ENCODE results near the gene CLCN6. TPM values are rescaled to one million over a fixed set of nuclear protein-coding genes. Genes with fewer than 3 reads are reported as not detected.
A peak's percentile ranks its signal among the peaks of the same experiment; 100 is the strongest.

Gene CLCN6
- total RNA-seq, 1 donor from 2014 or later: 56.3 TPM

GRCh38 chr1:11880911-11881748 is 75.1 kb downstream of the CLCN6 start:
- peak overlapping the region; percentile 38 for H3K27ac Mint-ChIP-seq (ENCODE audit: unreplicated experiment)
- no peak for DNase-seq (ENCODE audit: low read depth, low spot score)
- peaks cover 16% of the 10 kb centered on the region for H3K4me1 Mint-ChIP-seq
- H3K4me3 Mint-ChIP-seq: no peak overlapping the region
- H3K9me3 Mint-ChIP-seq: no peaks in the 10 kb centered on the region
- peaks cover 2% of the 10 kb centered on the region for H3K27me3 Mint-ChIP-seq (ENCODE audit: low read depth)
- H3K36me3 Mint-ChIP-seq (ENCODE audit: low read depth): no peaks in the 10 kb centered on the region
- no peak for TF ChIP-seq CTCF (conservative IDR thresholded peaks at IDR 0.05)

- DNase-seq (ENCODE audit: low read depth, low spot score): no peak
- H3K27ac Mint-ChIP-seq (ENCODE audit: unreplicated experiment): peak overlapping the region; percentile 38
Measured at GRCh38 chr1:11881749-11882441, 75.9 kb downstream of the CLCN6 start.

GRCh38 chr1:11882814-11883538 is 77.0 kb downstream of the CLCN6 start:
- H3K27ac Mint-ChIP-seq (ENCODE audit: unreplicated experiment): no peak overlapping the region
- H3K36me3 Mint-ChIP-seq (ENCODE audit: low read depth): no peaks in the 10 kb centered on the region
- H3K9me3 Mint-ChIP-seq: no peaks in the 10 kb centered on the region
- TF ChIP-seq CTCF (conservative IDR thresholded peaks at IDR 0.05): no peak
- peaks cover 16% of the 10 kb centered on the region for H3K4me1 Mint-ChIP-seq
- DNase-seq (ENCODE audit: low read depth, low spot score): no peak
- H3K4me3 Mint-ChIP-seq: no peak overlapping the region
- no peaks in the 10 kb centered on the region for H3K27me3 Mint-ChIP-seq (ENCODE audit: low read depth)

More at GRCh38 chr1:11881749-11882441, 75.9 kb downstream of the CLCN6 start:
- Mint-ChIP-seq H3K4me3 (no peak overlapping the region), H3K4me1 (peaks cover 16% of the 10 kb centered on the region), H3K36me3 (ENCODE audit: low read depth) (no peaks in the 10 kb centered on the region), H3K9me3 (no peaks in the 10 kb centered on the region), H3K27me3 (ENCODE audit: low read depth) (peaks cover 2% of the 10 kb centered on the region)
- no peak for TF ChIP-seq CTCF (conservative IDR thresholded peaks at IDR 0.05)

GRCh38 chr1:11885916-11886315 is 79.9 kb downstream of the CLCN6 start:
- no peak for TF ChIP-seq CTCF (conservative IDR thresholded peaks at IDR 0.05)
- H3K36me3 Mint-ChIP-seq (ENCODE audit: low read depth): no peaks in the 10 kb centered on the region
- no peak overlapping the region for H3K4me3 Mint-ChIP-seq
- H3K9me3 Mint-ChIP-seq: no peaks in the 10 kb centered on the region
- no peak for DNase-seq (ENCODE audit: low read depth, low spot score)
- H3K27ac Mint-ChIP-seq (ENCODE audit: unreplicated experiment): no peak overlapping the region
- peaks cover 13% of the 10 kb centered on the region for H3K4me1 Mint-ChIP-seq
- H3K27me3 Mint-ChIP-seq (ENCODE audit: low read depth): peaks cover 2% of the 10 kb centered on the region

- H3K27me3 Mint-ChIP-seq (ENCODE audit: low read depth): peaks cover 2% of the 10 kb centered on the region
- DNase-seq (ENCODE audit: low read depth, low spot score): no peak
- no peaks in the 10 kb centered on the region for H3K9me3 Mint-ChIP-seq
- H3K27ac Mint-ChIP-seq (ENCODE audit: unreplicated experiment): no peak overlapping the region
- H3K4me1 Mint-ChIP-seq: peaks cover 4% of the 10 kb centered on the region
- H3K36me3 Mint-ChIP-seq (ENCODE audit: low read depth): no peaks in the 10 kb centered on the region
- no peak for TF ChIP-seq CTCF (conservative IDR thresholded peaks at IDR 0.05)
- H3K4me3 Mint-ChIP-seq: no peak overlapping the region
Measured at GRCh38 chr1:11886986-11887665, 81.1 kb downstream of the CLCN6 start.

Measured in neural crest cell (in vitro differentiated cells).